Endothelial cell of umbilical vein (primary cell): Measurements from ENCODE around the gene UFD1. TPM values are rescaled to one million over a fixed set of nuclear protein-coding genes. Genes with fewer than 3 reads are reported as not detected.

Experiments
- BruUV-seq: library from RNA; stranded (reverse); fragments of 400-500 nt; replicated peaks from 2 replicates; lab custom pipeline; 2021; lab: Mats Ljungman, UMichigan
- CTCF ChIA-PET: fragments of 300-600, 350-600 bp; sonication (Branson Sonifier 250); formaldehyde crosslinking; loops from one replicate; lab custom pipeline; 2021; ENCODE audit warnings: antibody characterized with exemption, inconsistent platforms; lab: Charles Lee
- POLR2A ChIA-PET: fragments of 300-600, 350-600 bp; sonication (Branson Sonifier 250); formaldehyde crosslinking; loops from one replicate; lab custom pipeline; 2021; ENCODE audit warnings: antibody characterized with exemption, inconsistent platforms; lab: Charles Lee
- DNase-seq: peaks from one replicate; pipeline ENCODE4 v3.0.0-alpha.2; 2011; ENCODE audit warnings: low read depth, low spot score
- FAIRE-seq: peaks from 2 replicates; lab custom pipeline; 2011; peaks lifted over from hg19 to GRCh38; lab: Jason Lieb, UNC
- H2AFZ ChIP-seq: 2 replicates; pipeline ENCODE4 v1.6.0; 2012; ENCODE audit warnings: low read depth, low read length, control low read depth, inconsistent platforms
- H3K27ac ChIP-seq: 2 replicates; pipeline ENCODE4 v1.5.1; 2011; ENCODE audit warnings: low read depth, mild to moderate bottlenecking, control low read depth, low read length, moderate library complexity; ENCODE audit not compliant: insufficient read depth
- H3K27me3 ChIP-seq, 2 experiments: 2 replicates each; pipeline versions ENCODE4 v1.6.0 to v1.6.1; 2011; ENCODE audit warnings: low read length in 2 of 2, mixed read lengths in 1 of 2; ENCODE audit not compliant: control insufficient read depth in 2 of 2, insufficient read depth in 2 of 2
- H3K36me3 ChIP-seq, 2 experiments: 2 replicates in 1 of 2; 3 replicates in 1 of 2; pipeline ENCODE4 v1.5.1; 2011; ENCODE audit warnings: low read length in 2 of 2, mild to moderate bottlenecking in 1 of 2, moderate library complexity in 1 of 2; ENCODE audit not compliant: control insufficient read depth in 2 of 2, insufficient read depth in 2 of 2; ENCODE audit errors: extremely low read depth in 1 of 2
- H3K4me1 ChIP-seq: 3 replicates; pipeline ENCODE4 v1.5.1; 2011; ENCODE audit warnings: mild to moderate bottlenecking, low read length; ENCODE audit not compliant: control insufficient read depth, insufficient read depth; ENCODE audit errors: extremely low read depth
- H3K4me2 ChIP-seq: 2 replicates; pipeline ENCODE4 v1.6.1; 2011; ENCODE audit warnings: low read length, control low read depth, mixed read lengths; ENCODE audit not compliant: insufficient read depth
- H3K4me3 ChIP-seq, 3 experiments: fragments of 200-600 bp in 1 of 3; sonication (generic), shearing (Covaris generic) in 1 of 3; replicated peaks in 1 of 3; 2 replicates each; pipeline ENCODE4 v1.5.1; 2011 to 2016; ENCODE audit warnings: control low read depth in 3 of 3, low read length in 3 of 3, mild to moderate bottlenecking in 2 of 3, inconsistent platforms in 1 of 3, low read depth in 1 of 3, moderate library complexity in 1 of 3; ENCODE audit not compliant: insufficient read depth in 1 of 3
- H3K79me2 ChIP-seq: 2 replicates; pipeline ENCODE4 v1.6.0; 2012; ENCODE audit warnings: low read length, inconsistent platforms; ENCODE audit not compliant: control insufficient read depth, insufficient read depth
- H3K9ac ChIP-seq: replicated peaks from 2 replicates; pipeline ENCODE3; 2011; ENCODE audit warnings: low read length, control low read depth; ENCODE audit not compliant: insufficient read depth; ENCODE audit errors: extremely low read depth
- H3K9me1 ChIP-seq: replicated peaks from 3 replicates; pipeline ENCODE4 v1.6.0; 2011; ENCODE audit warnings: mild to moderate bottlenecking, low read length; ENCODE audit not compliant: control insufficient read depth, insufficient read depth; ENCODE audit errors: extremely low read depth
- H3K9me3 ChIP-seq: replicated peaks from 2 replicates; pipeline ENCODE4 v1.5.1; 2012; ENCODE audit warnings: low read length, inconsistent platforms; ENCODE audit not compliant: control insufficient read depth, insufficient read depth
- H4K20me1 ChIP-seq: replicated peaks from 2 replicates; pipeline ENCODE3; 2011; ENCODE audit warnings: mild to moderate bottlenecking, low read length; ENCODE audit not compliant: control insufficient read depth, insufficient read depth; ENCODE audit errors: extremely low read depth
- EZH2 ChIP-seq: IDR thresholded peaks from 2 replicates; pipeline ENCODE4 v1.6.1; 2012; ENCODE audit warnings: borderline replicate concordance, low read depth, mild to moderate bottlenecking, moderate library complexity, low read length, inconsistent platforms; ENCODE audit not compliant: severe bottlenecking
- FOS ChIP-seq: IDR thresholded peaks from 2 replicates; pipeline ENCODE4 v1.6.1; 2011; ENCODE audit warnings: mild to moderate bottlenecking, low read length, moderate library complexity, borderline replicate concordance; ENCODE audit not compliant: insufficient read depth
- GATA2 ChIP-seq: IDR thresholded peaks from 2 replicates; pipeline ENCODE4 v1.7.0; 2011; ENCODE audit warnings: low read depth, mild to moderate bottlenecking, moderate library complexity, mixed read lengths, low read length; ENCODE audit not compliant: insufficient read length, insufficient read depth
- JUN ChIP-seq: IDR thresholded peaks from 2 replicates; pipeline ENCODE4 v1.6.1; 2011; ENCODE audit warnings: borderline replicate concordance, low read depth; ENCODE audit not compliant: insufficient read length, insufficient read depth
- MAX ChIP-seq: IDR thresholded peaks from 2 replicates; pipeline ENCODE4 v1.6.1; 2011; ENCODE audit not compliant: insufficient read depth, insufficient read length
- MYC ChIP-seq: IDR thresholded peaks from one replicate; pipeline ENCODE4 v1.6.1; 2011; ENCODE audit warnings: mild to moderate bottlenecking, low read depth, low read length
- POLR2A ChIP-seq: IDR thresholded peaks from 2 replicates; pipeline ENCODE4 v1.6.1; 2012; ENCODE audit warnings: low read depth, mild to moderate bottlenecking, control low read depth, low read length
- POLR2AphosphoS5 ChIP-seq: IDR thresholded peaks from 2 replicates; pipeline ENCODE4 v1.6.1; 2012; ENCODE audit warnings: low read depth, mild to moderate bottlenecking, control low read depth, low read length, moderate library complexity; ENCODE audit not compliant: insufficient read depth
- dilution Hi-C: fragments of 300-500 bp; cut with MboI; formaldehyde crosslinking; loops from one replicate; pipeline ENCODE4 v1.15.0; 2019; ENCODE audit warnings: low sequenced_read_pairs; ENCODE audit not compliant: extremely low pct_ligation_motif_present
- intact Hi-C: fragments of 100-400 bp; cut with micrococcal nuclease; formaldehyde crosslinking; loops from one replicate; pipeline ENCODE4 v1.10.0; 2022
- polyA plus RNA-seq, 4 experiments: library from polyadenylated mRNA; depleted of rRNA in 3 of 4; stranded (reverse) in 3 of 4; unstranded in 1 of 4; fragments of >200 nt; gene quantifications; 2 replicates each; pipeline versions ENCODE4 v1.2.1 to v1.2.3, GENCODE V29; 2011 to 2012; ENCODE audit warnings: missing spikeins in 1 of 4
- total RNA-seq: library from RNA; stranded (reverse); gene quantifications from 2 replicates; pipeline ENCODE4 v1.2.3, GENCODE V29; 2021

UFD1 gene
- total and polyA plus RNA-seq, 2 donors (not counting 3 experiments of a cell fraction or from before 2014, with no cell fraction given) = 127 to 228 TPM

- peaks cover 48% of the 10 kb centered on the region for H3K79me2 ChIP-seq
- H3K27ac ChIP-seq = peak overlapping the region; percentile 100
- intact Hi-C loops (no loop called here), dilution Hi-C loops (no loop called here)
- H3K9me3 ChIP-seq = no peaks in the 10 kb centered on the region
- no peaks in the 10 kb centered on the region for H3K36me3 ChIP-seq
- no peak for FAIRE-seq
- CTCF ChIA-PET = interaction anchor here (0.9 to 4.7 kb wide), 8 partner anchors 11 to 336 kb away, joined by 3 to 67 read pairs (median 4); partner anchors contain the start of gene ESS2
- peak overlapping the region; percentile 83 for H2AFZ ChIP-seq
- POLR2A ChIA-PET = interaction anchor here (1.0 to 1.6 kb wide), 3 partner anchors 9 to 150 kb away, joined by 3 to 5 read pairs (median 3); partner anchors contain the start of gene CLDN5
- H3K27me3 ChIP-seq = no peaks in the 10 kb centered on the region
- H3K4me1 ChIP-seq = peaks cover 50% of the 10 kb centered on the region
- peak overlapping the region; percentile 70 for H3K9ac ChIP-seq
- no peaks in the 10 kb centered on the region for H4K20me1 ChIP-seq
- peak overlapping the region; percentile 66 to 77 (median 76) for H3K4me3 ChIP-seq
- H3K9me1 ChIP-seq = no peaks in the 10 kb centered on the region
- no peak for DNase-seq
- BruUV-seq = no TSS peak
- H3K4me2 ChIP-seq = peak overlapping the region; percentile 83
- TF ChIP-seq FOS (no peak), GATA2 (no peak), POLR2A (no peak), JUN (no peak), EZH2 (no peak), MYC (no peak), POLR2AphosphoS5 (no peak), MAX (no peak)
Observed at GRCh38 chr22:19480173-19480568, 1.2 kb upstream of the UFD1 start.
